Activated CD8-positive, alpha-beta memory T cell treated with anti-CD3 and anti-CD28 coated beads for 36 hours (primary cell): ENCODE results near the gene TP53I13. TPM values are rescaled to one million over a fixed set of nuclear protein-coding genes. Genes with fewer than 3 reads are reported as not detected.

ENCODE experiments used
- CTCF ChIA-PET: fragments of 350-600 bp; sonication (Branson Sonifier 250); formaldehyde crosslinking; loops from one replicate; lab custom pipeline; 2021; ENCODE audit warnings: antibody characterized with exemption; lab: Charles Lee
- POLR2A ChIA-PET: fragments of 350-600 bp; sonication (Branson Sonifier 250); formaldehyde crosslinking; loops from one replicate; lab custom pipeline; 2021; ENCODE audit warnings: antibody characterized with exemption; lab: Charles Lee
- total RNA-seq, 2 experiments: library from RNA; stranded (reverse); gene quantifications; one replicate each; pipeline ENCODE4 v1.2.3, GENCODE V29; 2021

The TP53I13 gene
- total RNA-seq, 2 experiments from 2014 or later, result 71.7 to 73.2 TPM

- CTCF ChIA-PET, result interaction anchor here (0.6 to 6.4 kb wide), 8 partner anchors 11 to 196 kb away, joined by 3 to 45 read pairs (median 4); no protein-coding TSS in a partner anchor
- POLR2A ChIA-PET, result interaction anchor here (0.7 to 1.3 kb wide), 6 partner anchors 11 to 271 kb away, joined by 3 to 5 read pairs (median 3); partner anchors contain the start of gene ANKRD13B
Measured at GRCh38 chr17:29565643-29566472, 2.6 kb upstream of the TP53I13 start.

- POLR2A ChIA-PET, result interaction anchor here (0.8 to 2.3 kb wide), 11 partner anchors 11 to 272 kb away, joined by 3 to 9 read pairs (median 4); partner anchors contain the start of genes ANKRD13B and NUFIP2
Measured at GRCh38 chr17:29566473-29567303, 1.8 kb upstream of the TP53I13 start, which contains the start of gene ABHD15. ABHD15 (minus strand) TSS chr17:29567037; CDS start chr17:29566966, 71 bp downstream.

GRCh38 chr17:29567304-29567553, 1.3 kb upstream of the TP53I13 start:
- ChIA-PET CTCF (interaction anchor here (0.5 to 6.4 kb wide), 9 partner anchors 12 to 364 kb away, joined by 3 to 45 read pairs (median 4); no protein-coding TSS in a partner anchor), POLR2A (interaction anchor here (1.0 to 2.3 kb wide), 8 partner anchors 10 to 273 kb away, joined by 3 to 9 read pairs (median 4); partner anchors contain the start of gene NUFIP2)

More at GRCh38 chr17:29566473-29567303, 1.8 kb upstream of the TP53I13 start, which contains the start of gene ABHD15:
- CTCF ChIA-PET, result interaction anchor here (0.6 to 6.4 kb wide), 12 partner anchors 11 to 365 kb away, joined by 3 to 45 read pairs (median 4); no protein-coding TSS in a partner anchor

- POLR2A ChIA-PET, result interaction anchor here (0.6 to 2.3 kb wide), 8 partner anchors 11 to 391 kb away, joined by 3 to 11 read pairs (median 4); partner anchors contain the start of gene NUFIP2
- CTCF ChIA-PET, result interaction anchor here (0.5 to 6.4 kb wide), 10 partner anchors 11 to 363 kb away, joined by 3 to 45 read pairs (median 4); no protein-coding TSS in a partner anchor
Measured at GRCh38 chr17:29567554-29568330, 759 bp upstream of the TP53I13 start.

- POLR2A ChIA-PET, result interaction anchor here (0.8 to 2.2 kb wide), 5 partner anchors 12 to 48 kb away, joined by 3 to 11 read pairs (median 4); no protein-coding TSS in a partner anchor
Measured at GRCh38 chr17:29569245-29569950, 897 bp downstream of the TP53I13 start.

GRCh38 chr17:29570521-29570920, 2.0 kb downstream of the TP53I13 start:
- ChIA-PET POLR2A (interaction anchor here (0.7 to 0.8 kb wide), 2 partner anchors 11 to 1662 kb away, joined by 4 read pairs; no protein-coding TSS in a partner anchor), CTCF (interaction anchor here (0.7 to 6.4 kb wide), 5 partner anchors 9 to 177 kb away, joined by 3 to 45 read pairs (median 13); no protein-coding TSS in a partner anchor)

More at GRCh38 chr17:29569245-29569950, 897 bp downstream of the TP53I13 start:
- CTCF ChIA-PET, result interaction anchor here (0.6 to 6.4 kb wide), 5 partner anchors 11 to 75 kb away, joined by 3 to 45 read pairs (median 4); no protein-coding TSS in a partner anchor

- ChIA-PET POLR2A (no interaction called here), CTCF (interaction anchor here (2.4 to 5.8 kb wide), 2 partner anchors 45 to 201 kb away, joined by 9 to 27 read pairs; no protein-coding TSS in a partner anchor)
Measured at GRCh38 chr17:29571486-29571882, 3.0 kb downstream of the TP53I13 start.

- ChIA-PET POLR2A (interaction anchor here (1.0 kb wide), 1 partner anchor 46 kb away, joined by 4 read pairs; no protein-coding TSS in a partner anchor), CTCF (interaction anchor here (0.9 to 5.8 kb wide), 6 partner anchors 11 to 202 kb away, joined by 3 to 27 read pairs (median 10); partner anchors contain the start of gene ANKRD13B)
Measured at GRCh38 chr17:29571883-29572681, 3.6 kb downstream of the TP53I13 start.

- ChIA-PET POLR2A (interaction anchor here (0.6 to 1.0 kb wide), 3 partner anchors 21 to 45 kb away, joined by 3 to 4 read pairs (median 4); no protein-coding TSS in a partner anchor), CTCF (interaction anchor here (0.6 to 5.8 kb wide), 8 partner anchors 10 to 447 kb away, joined by 3 to 27 read pairs (median 6); partner anchors contain the start of gene ANKRD13B)
Measured at GRCh38 chr17:29572691-29573557, 4.4 kb downstream of the TP53I13 start.

- CTCF ChIA-PET, result interaction anchor here (0.6 to 5.8 kb wide), 7 partner anchors 9 to 446 kb away, joined by 3 to 27 read pairs (median 9); partner anchors contain the start of gene ANKRD13B
- POLR2A ChIA-PET, result interaction anchor here (0.9 to 1.0 kb wide), 2 partner anchors 21 to 44 kb away, joined by 3 to 4 read pairs; no protein-coding TSS in a partner anchor
Measured at GRCh38 chr17:29573558-29573869, 5.0 kb downstream of the TP53I13 start.

GRCh38 chr17:29573871-29574731, 5.6 kb downstream of the TP53I13 start:
- POLR2A ChIA-PET, result no interaction called here
- CTCF ChIA-PET, result interaction anchor here (0.6 to 5.8 kb wide), 6 partner anchors 12 to 445 kb away, joined by 3 to 27 read pairs (median 5); no protein-coding TSS in a partner anchor

- ChIA-PET POLR2A (no interaction called here), CTCF (interaction anchor here (1.1 to 5.8 kb wide), 4 partner anchors 17 to 42 kb away, joined by 3 to 27 read pairs (median 5); no protein-coding TSS in a partner anchor)
Measured at GRCh38 chr17:29574732-29575510, 6.4 kb downstream of the TP53I13 start.
